Activated CD4-positive, alpha-beta T cell treated with anti-CD3 and anti-CD28 coated beads for 36 hours (primary cell): Measurements from ENCODE around the gene AGT. TPM values are rescaled to one million over a fixed set of nuclear protein-coding genes. Genes with fewer than 3 reads are reported as not detected.

Experiments used
- ATAC-seq: fragments of 200-7000 bp; cut with Tn5 transposase; one replicate; pipeline ENCODE4 v1.10.0; 2021; ENCODE audit warnings: mild to moderate bottlenecking, moderate library complexity
- CTCF ChIA-PET: fragments of 350-600 bp; sonication (Branson Sonifier 250); formaldehyde crosslinking; loops from one replicate; lab custom pipeline; 2021; ENCODE audit warnings: antibody characterized with exemption; lab: Charles Lee
- POLR2A ChIA-PET: fragments of 350-600 bp; sonication (Branson Sonifier 250); formaldehyde crosslinking; loops from one replicate; lab custom pipeline; 2021; ENCODE audit warnings: antibody characterized with exemption, inconsistent platforms; lab: Charles Lee
- DNase-seq: peaks from one replicate; pipeline ENCODE4 v3.0.0-alpha.2; 2020
- H3K27ac Mint-ChIP-seq: one replicate; pipeline ENCODE4 v1.8.0; 2021; ENCODE audit warnings: mixed read lengths
- H3K27me3 Mint-ChIP-seq: one replicate; pipeline ENCODE4 v1.8.0; 2021; ENCODE audit warnings: mixed read lengths
- H3K36me3 Mint-ChIP-seq: one replicate; pipeline ENCODE4 v1.8.0; 2021; ENCODE audit warnings: low read depth, mixed read lengths
- H3K4me1 Mint-ChIP-seq: one replicate; pipeline ENCODE4 v1.8.0; 2021; ENCODE audit warnings: mixed read lengths
- H3K4me3 Mint-ChIP-seq: one replicate; pipeline ENCODE4 v1.8.0; 2021; ENCODE audit warnings: mild to moderate bottlenecking, moderate library complexity, mixed read lengths
- H3K9me3 Mint-ChIP-seq: one replicate; pipeline ENCODE4 v1.8.0; 2021; ENCODE audit warnings: low read depth, mixed read lengths
- intact Hi-C, 2 experiments: fragments of 100-400 bp; cut with DNase I in 1 of 2; cut with micrococcal nuclease in 1 of 2; formaldehyde crosslinking; loops; one replicate each; pipeline versions ENCODE4 v1.14.2 to v1.15.1; 2022 to 2024; cut with DNase I, micrococcal nuclease
- total RNA-seq, 2 experiments: library from RNA; stranded (reverse); gene quantifications; one replicate each; pipeline ENCODE4 v1.2.3, GENCODE V29; 2021

Gene AGT
- total RNA-seq: not detected

DNA sequence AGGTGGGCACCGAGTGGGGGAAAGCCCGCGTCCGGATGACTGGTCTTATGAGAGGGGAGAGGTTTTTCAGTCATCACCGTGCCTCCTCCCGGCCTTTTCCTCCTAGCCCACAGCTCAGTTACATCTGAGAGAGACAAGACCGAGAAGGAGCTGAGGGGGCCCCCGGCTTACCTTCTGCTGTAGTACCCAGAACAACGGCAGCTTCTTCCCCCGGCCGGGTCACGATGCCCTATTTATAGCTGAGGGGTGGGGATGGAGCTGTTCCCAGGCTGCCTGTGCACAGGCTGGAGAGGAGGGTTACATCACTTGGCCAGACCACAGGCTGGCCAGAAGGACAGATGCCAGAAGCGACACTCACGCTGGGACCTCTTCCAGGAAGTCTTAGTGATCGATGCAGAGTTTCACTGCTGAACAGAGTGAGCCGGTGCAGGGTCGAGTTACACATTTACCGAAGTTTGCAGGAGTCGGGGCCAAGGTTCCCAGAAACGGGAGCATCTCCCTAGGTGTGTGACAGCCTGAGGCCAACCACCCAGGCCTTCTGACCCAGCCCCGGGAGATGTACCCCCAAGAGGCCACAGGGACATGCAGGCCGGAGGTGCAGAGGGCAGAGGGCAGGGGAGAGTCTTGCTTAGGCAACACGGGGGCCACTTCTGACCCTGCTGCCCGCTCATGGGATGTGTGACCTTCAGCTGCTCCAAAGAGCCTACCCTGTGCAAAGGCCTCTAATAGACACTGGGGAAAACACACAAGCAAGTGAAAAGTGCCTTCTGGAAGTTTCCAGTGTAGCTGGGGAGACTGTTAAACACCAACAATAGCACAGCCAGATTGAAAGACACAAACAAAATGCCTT, at the start of gene AGT:
AGT (minus strand) TSS at position 208 of the 850 bp plus-strand sequence. CDS start 3,299 bp downstream, outside the sequence.
- ChIA-PET POLR2A (no interaction called here), CTCF (no interaction called here)
- Mint-ChIP-seq H3K36me3 (no peaks in the 10 kb centered on the region), H3K4me1 (no peaks in the 10 kb centered on the region), H3K4me3 (no peak within 1 kb of the TSS), H3K27ac (no peak within 1 kb of the TSS), H3K27me3 (peaks cover 12% of the 10 kb centered on the region), H3K9me3 (peaks cover 3% of the 10 kb centered on the region)
- no peak for DNase-seq
- intact Hi-C loops: no loop called here
- ATAC-seq: no peak

- no peak overlapping the region for H3K27ac Mint-ChIP-seq
- no peak overlapping the region for H3K4me3 Mint-ChIP-seq
- DNase-seq (no peak), ATAC-seq (no peak)
- H3K4me1 Mint-ChIP-seq: no peaks in the 10 kb centered on the region
- POLR2A ChIA-PET: no interaction called here
- CTCF ChIA-PET: no interaction called here
- H3K9me3 Mint-ChIP-seq: no peaks in the 10 kb centered on the region
- no peaks in the 10 kb centered on the region for H3K36me3 Mint-ChIP-seq
- peaks cover 15% of the 10 kb centered on the region for H3K27me3 Mint-ChIP-seq
- intact Hi-C loops: no loop called here
Measured at GRCh38 chr1:230761443-230762167, 47.7 kb upstream of the AGT start.

DNA sequence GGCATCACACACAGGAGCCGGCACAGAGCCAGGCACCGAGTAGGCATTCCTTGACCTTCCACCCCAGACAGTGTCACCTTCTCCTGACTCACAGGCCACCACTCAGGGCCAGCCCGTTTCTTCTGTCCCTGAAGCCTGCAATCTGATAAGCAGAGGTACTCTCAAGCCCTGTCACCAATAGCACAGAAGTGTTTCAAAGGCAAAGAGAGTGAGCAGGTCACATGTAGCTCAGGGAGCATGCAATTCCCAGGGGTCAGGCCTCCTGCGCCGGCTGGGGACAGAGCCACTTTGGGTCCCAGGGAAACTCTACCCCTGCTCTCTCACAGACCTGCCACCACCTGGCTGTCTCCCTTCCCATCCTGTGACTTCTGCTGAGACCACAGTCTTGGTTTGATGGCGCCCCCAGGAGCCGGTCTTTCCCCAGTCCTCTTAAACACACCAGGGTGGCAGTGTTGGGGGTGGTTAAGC, 46.5 kb upstream of the AGT start:
- H3K4me1 Mint-ChIP-seq: no peaks in the 10 kb centered on the region
- CTCF ChIA-PET: no interaction called here
- no peak overlapping the region for H3K27ac Mint-ChIP-seq
- intact Hi-C loops: no loop called here
- H3K36me3 Mint-ChIP-seq: no peaks in the 10 kb centered on the region
- peaks cover 17% of the 10 kb centered on the region for H3K27me3 Mint-ChIP-seq
- peak; percentile 17 for DNase-seq
- ATAC-seq: no peak
- H3K4me3 Mint-ChIP-seq: no peak overlapping the region
- H3K9me3 Mint-ChIP-seq: no peaks in the 10 kb centered on the region
- POLR2A ChIA-PET: no interaction called here

GRCh38 chr1:230759369-230760065, 45.6 kb upstream of the AGT start:
- H3K27ac Mint-ChIP-seq: no peak overlapping the region
- CTCF ChIA-PET: no interaction called here
- no peaks in the 10 kb centered on the region for H3K36me3 Mint-ChIP-seq
- intact Hi-C loops: no loop called here
- no peak for ATAC-seq
- no peaks in the 10 kb centered on the region for H3K9me3 Mint-ChIP-seq
- no peaks in the 10 kb centered on the region for H3K4me1 Mint-ChIP-seq
- no peak overlapping the region for H3K4me3 Mint-ChIP-seq
- POLR2A ChIA-PET: interaction anchor here (0.7 kb wide), 1 partner anchor 331 kb away, joined by 3 read pairs; no protein-coding TSS in a partner anchor
- H3K27me3 Mint-ChIP-seq: peaks cover 17% of the 10 kb centered on the region
- no peak for DNase-seq

DNA sequence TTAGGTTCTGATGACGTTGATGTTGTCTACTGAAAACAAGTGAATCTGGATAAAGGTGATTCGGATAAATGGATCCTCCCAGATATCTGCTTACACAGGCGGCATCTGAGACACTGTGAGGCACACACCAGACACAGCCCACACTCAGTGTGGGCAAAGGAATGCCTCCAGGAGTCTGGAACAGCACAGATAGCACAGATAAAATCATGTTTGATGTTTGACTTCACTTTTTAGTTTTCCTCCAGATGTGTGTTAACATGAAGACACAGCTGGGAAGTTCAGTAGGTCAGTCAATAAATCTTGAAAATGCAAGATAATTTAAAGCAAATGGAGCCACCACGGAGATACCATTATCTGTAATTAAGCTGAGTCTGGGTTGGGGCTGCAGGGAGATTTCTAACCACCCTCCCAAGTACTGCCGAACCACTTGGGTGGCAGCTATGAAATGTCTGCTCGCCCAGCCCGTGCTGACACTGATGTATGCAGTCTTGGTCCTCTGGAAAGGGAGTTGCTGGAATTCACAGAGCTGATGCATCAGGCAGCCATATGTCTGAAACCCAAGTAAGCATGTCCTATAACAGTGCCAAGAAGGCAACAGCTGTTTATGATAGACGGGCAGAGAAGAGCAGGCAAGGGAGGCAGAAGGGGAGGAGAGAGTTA, 44.9 kb upstream of the AGT start:
- no peaks in the 10 kb centered on the region for H3K36me3 Mint-ChIP-seq
- intact Hi-C loops: no loop called here
- no peak overlapping the region for H3K27ac Mint-ChIP-seq
- peaks cover 17% of the 10 kb centered on the region for H3K27me3 Mint-ChIP-seq
- DNase-seq: no peak
- no peaks in the 10 kb centered on the region for H3K9me3 Mint-ChIP-seq
- no peak for ATAC-seq
- H3K4me1 Mint-ChIP-seq: peaks cover 3% of the 10 kb centered on the region
- H3K4me3 Mint-ChIP-seq: no peak overlapping the region
- CTCF ChIA-PET: interaction anchor here (0.8 kb wide), 1 partner anchor 9 kb away, joined by 3 read pairs; no protein-coding TSS in a partner anchor
- POLR2A ChIA-PET: interaction anchor here (0.7 kb wide), 1 partner anchor 330 kb away, joined by 3 read pairs; no protein-coding TSS in a partner anchor

DNA sequence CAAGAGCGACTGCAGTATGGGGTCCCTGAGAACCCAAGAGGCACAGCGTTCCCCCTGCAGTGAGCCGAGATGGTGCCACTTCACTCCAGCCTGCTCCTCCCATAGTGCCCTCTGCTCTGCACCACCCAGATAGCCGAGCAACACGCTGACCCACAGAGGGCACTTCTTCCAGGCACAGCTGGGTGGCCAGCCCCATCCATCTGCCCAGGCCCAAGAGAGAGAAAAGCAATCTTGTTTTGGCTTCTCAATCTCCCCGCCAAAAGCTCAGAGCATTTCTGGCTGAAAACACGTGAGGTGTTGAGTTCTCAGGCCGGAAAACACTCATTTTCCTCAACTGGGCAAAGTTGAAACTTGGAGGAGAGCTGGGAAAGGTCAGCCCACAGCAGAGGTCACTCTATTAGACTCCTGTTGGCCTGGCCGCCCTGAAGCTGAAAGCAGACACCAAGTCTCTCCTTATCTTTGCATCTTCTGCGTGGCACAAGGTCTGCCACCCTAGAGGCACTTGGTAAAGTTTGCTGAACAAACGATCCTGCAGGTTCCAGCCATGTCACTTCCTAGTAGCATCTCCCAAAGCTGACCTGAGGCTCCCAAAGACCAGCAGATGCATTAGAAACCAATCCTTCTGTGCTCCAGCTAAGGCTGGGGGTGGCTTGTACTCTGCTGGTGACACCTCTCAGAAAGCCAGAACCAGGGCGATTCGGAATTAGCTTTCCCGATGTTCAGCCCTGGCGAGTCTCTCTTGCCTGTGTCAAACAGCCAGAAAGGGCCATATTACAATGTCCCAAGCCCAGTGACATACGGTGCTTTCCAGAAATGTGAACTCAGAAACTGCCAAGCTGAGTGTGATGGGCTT, 44.2 kb upstream of the AGT start:
- Mint-ChIP-seq H3K36me3 (no peaks in the 10 kb centered on the region), H3K27me3 (peaks cover 15% of the 10 kb centered on the region), H3K4me1 (peaks cover 7% of the 10 kb centered on the region), H3K9me3 (no peaks in the 10 kb centered on the region), H3K27ac (no peak overlapping the region), H3K4me3 (no peak overlapping the region)
- ATAC-seq: no peak
- CTCF ChIA-PET: interaction anchor here (0.8 kb wide), 1 partner anchor 8 kb away, joined by 3 read pairs; no protein-coding TSS in a partner anchor
- intact Hi-C loops: no loop called here
- POLR2A ChIA-PET: no interaction called here
- no peak for DNase-seq

DNA sequence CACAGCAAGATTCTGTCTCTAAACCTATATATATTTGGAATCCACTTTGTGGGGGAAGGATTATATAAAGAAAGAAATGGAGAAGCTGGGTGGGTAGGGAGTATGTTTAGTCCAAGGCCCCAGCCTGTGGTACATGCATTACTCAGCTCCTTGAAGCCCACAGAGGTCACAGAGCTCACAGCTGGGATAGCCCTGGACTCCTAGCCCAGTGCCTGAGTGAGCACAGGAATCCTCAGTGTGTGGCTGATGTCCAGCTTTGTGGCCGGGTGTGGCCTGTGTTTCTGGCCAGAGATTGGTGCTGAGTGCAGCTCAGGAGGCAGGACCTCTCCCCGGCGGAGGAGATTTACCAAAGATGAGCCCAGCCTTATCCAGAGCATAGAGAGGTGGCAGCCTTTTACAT, 40.9 kb upstream of the AGT start:
- ChIA-PET POLR2A (no interaction called here), CTCF (interaction anchor here (0.7 to 1.7 kb wide), 2 partner anchors 112 to 1284 kb away, joined by 4 read pairs; no protein-coding TSS in a partner anchor)
- no peaks in the 10 kb centered on the region for H3K9me3 Mint-ChIP-seq
- intact Hi-C loops: loop anchor here in 1 of 2 experiments (1.0 kb wide), 2 partner anchors 112 to 115 kb away; partner anchors contain the start of gene COG2
- no peak overlapping the region for H3K27ac Mint-ChIP-seq
- H3K4me3 Mint-ChIP-seq: no peak overlapping the region
- H3K4me1 Mint-ChIP-seq: peaks cover 7% of the 10 kb centered on the region
- ATAC-seq (no peak), DNase-seq (no peak)
- H3K27me3 Mint-ChIP-seq: peaks cover 3% of the 10 kb centered on the region
- no peaks in the 10 kb centered on the region for H3K36me3 Mint-ChIP-seq

- H3K36me3 Mint-ChIP-seq: no peaks in the 10 kb centered on the region
- peaks cover 2% of the 10 kb centered on the region for H3K27me3 Mint-ChIP-seq
- peaks cover 7% of the 10 kb centered on the region for H3K4me1 Mint-ChIP-seq
- intact Hi-C loops: loop anchor here in 1 of 2 experiments (1.0 kb wide), 2 partner anchors 111 to 116 kb away; partner anchors contain the start of gene COG2
- CTCF ChIA-PET: interaction anchor here (0.6 to 1.7 kb wide), 2 partner anchors 110 to 287 kb away, joined by 3 to 4 read pairs; no protein-coding TSS in a partner anchor
- H3K4me3 Mint-ChIP-seq: peak overlapping the region; percentile 49
- peak; percentile 93 for ATAC-seq
- H3K27ac Mint-ChIP-seq: no peak overlapping the region
- peak; percentile 79 for DNase-seq
- no peaks in the 10 kb centered on the region for H3K9me3 Mint-ChIP-seq
- POLR2A ChIA-PET: no interaction called here
Measured at GRCh38 chr1:230753586-230754251, 39.8 kb upstream of the AGT start.

DNA sequence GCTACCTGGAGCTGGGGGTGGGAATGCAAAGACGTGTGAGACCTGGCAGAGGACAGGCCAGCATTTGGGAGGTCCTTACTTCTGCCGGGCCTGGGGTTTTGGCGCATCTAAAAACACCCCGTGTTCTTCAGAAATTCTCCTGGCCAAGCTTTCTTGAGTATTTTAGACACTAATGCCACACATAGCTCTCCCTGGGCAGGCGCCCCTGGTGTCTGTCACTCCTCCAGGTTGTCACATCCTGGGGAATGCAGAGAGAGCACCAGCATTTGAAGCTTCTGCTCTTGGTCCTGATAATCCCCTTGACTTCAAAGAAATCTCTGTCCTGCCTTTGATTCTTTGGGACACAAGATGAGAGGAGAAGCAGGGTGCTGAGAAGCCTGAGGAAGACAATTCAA, 39.3 kb upstream of the AGT start:
- Mint-ChIP-seq H3K4me1 (peaks cover 7% of the 10 kb centered on the region), H3K27me3 (peaks cover 2% of the 10 kb centered on the region), H3K36me3 (no peaks in the 10 kb centered on the region), H3K27ac (no peak overlapping the region), H3K4me3 (no peak overlapping the region), H3K9me3 (no peaks in the 10 kb centered on the region)
- ATAC-seq: no peak
- intact Hi-C loops: no loop called here
- CTCF ChIA-PET: interaction anchor here (0.6 to 1.7 kb wide), 2 partner anchors 110 to 286 kb away, joined by 3 to 4 read pairs; no protein-coding TSS in a partner anchor
- DNase-seq: no peak
- POLR2A ChIA-PET: no interaction called here
